Effector memory CD8-positive, alpha-beta T cell (primary cell): ENCODE measurements around the gene NME2.

Source experiments
- ATAC-seq: fragments of 150-1000 bp; cut with Tn5 transposase; replicated peaks from 2 replicates; pipeline ENCODE4 v1.10.0; 2021; ENCODE audit warnings: mild to moderate bottlenecking, moderate library complexity
- DNase-seq, 3 experiments: peaks; one replicate each; pipeline ENCODE4 v3.0.0; 2021
- H3K27ac Mint-ChIP-seq, 2 donors: one replicate each; pipeline ENCODE4 v1.8.0; 2022; ENCODE audit warnings: mild to moderate bottlenecking in 2 of 2, mixed read lengths in 2 of 2, moderate library complexity in 2 of 2
- H3K27me3 Mint-ChIP-seq, 2 donors: one replicate each; pipeline ENCODE4 v1.8.0; 2022; ENCODE audit warnings: mixed read lengths in 2 of 2
- H3K36me3 Mint-ChIP-seq: one replicate; pipeline ENCODE4 v1.8.0; 2022; ENCODE audit warnings: mild to moderate bottlenecking, moderate library complexity, mixed read lengths; ENCODE audit not compliant: insufficient read depth
- H3K4me1 Mint-ChIP-seq, 2 donors: one replicate each; pipeline ENCODE4 v1.8.0; 2022; ENCODE audit warnings: low read depth in 2 of 2, mixed read lengths in 2 of 2
- H3K4me3 Mint-ChIP-seq, 2 donors: one replicate each; pipeline ENCODE4 v1.8.0; 2022; ENCODE audit warnings: mild to moderate bottlenecking in 2 of 2, mixed read lengths in 2 of 2, moderate library complexity in 2 of 2
- H3K9me3 Mint-ChIP-seq, 2 donors: one replicate each; pipeline ENCODE4 v1.8.0; 2022; ENCODE audit warnings: mixed read lengths in 2 of 2

Gene NME2

DNA sequence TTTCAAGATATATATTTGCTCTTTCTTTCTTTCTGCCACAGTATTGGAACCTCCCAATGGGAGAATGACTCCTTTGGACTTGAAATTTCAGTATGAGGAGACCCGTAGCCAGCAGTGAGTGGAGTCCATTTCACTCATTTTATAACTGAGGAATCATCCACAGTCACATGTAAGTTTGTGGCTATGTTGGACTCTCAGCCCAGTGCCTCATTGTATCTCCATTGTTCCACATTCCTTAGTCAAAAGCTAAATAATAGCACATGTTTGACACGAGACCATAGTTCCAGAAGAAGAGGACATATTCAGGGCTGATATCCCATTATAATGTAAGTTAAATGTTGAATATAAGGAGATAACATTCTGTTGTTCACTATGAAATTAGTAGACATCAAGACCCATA is 32.8 kb upstream of the NME2 start:
- DNase-seq (no peak), ATAC-seq (no peak)

DNA sequence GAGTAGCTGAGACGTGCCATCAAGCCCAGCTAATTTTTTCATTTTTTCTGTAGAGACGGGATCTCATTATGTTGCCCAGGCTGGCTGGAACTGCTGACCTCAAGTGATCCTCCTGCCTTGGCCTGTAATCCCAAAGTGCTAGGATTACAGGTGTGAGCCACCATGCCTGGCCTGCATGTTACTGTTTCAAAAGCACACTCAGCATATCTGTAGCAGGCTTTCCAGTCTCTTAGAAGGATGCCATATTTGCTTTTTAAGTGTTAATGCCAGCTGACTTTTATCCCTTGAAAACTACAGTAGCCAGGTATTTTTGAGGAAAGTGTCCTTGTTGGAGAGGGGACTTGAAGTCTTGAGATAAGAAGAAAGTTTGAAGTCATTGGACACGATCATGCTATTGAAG is 30.3 kb upstream of the NME2 start:
- no peaks in the 10 kb centered on the region for H3K36me3 Mint-ChIP-seq

More for the DNA sequence above, 32.8 kb upstream of the NME2 start:
- Mint-ChIP-seq H3K36me3 (peaks cover 3% of the 10 kb centered on the region), H3K4me1 (no peaks in the 10 kb centered on the region), H3K4me3 (no peak overlapping the region), H3K27ac (no peak overlapping the region), H3K9me3 (no peaks in the 10 kb centered on the region), H3K27me3 (no peaks in the 10 kb centered on the region)

DNA sequence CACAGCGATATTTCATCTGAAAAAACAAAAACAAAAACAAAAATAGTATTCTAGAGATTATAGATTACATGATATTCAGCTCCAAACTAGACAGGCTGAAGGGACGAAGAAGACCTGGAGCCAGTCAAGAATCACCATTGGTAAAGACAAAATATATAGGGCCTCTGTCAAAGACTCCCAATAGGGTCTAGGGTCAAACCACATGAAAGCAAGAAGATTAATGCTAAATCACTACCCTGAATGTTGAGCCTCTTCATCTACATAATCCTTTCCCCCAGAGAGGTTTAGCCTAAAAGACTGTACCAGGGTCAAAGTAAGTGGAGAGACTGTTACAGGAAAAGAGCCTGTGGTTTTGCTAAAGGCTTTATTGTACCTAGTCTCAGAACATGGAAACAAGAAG is 23.6 kb upstream of the NME2 start:
- Mint-ChIP-seq H3K9me3 (no peaks in the 10 kb centered on the region), H3K27me3 (no peaks in the 10 kb centered on the region), H3K27ac (no peak overlapping the region), H3K36me3 (no peaks in the 10 kb centered on the region), H3K4me1 (no peaks in the 10 kb centered on the region), H3K4me3 (no peak overlapping the region)
- ATAC-seq (no peak), DNase-seq (no peak)

More for the DNA sequence above, 30.3 kb upstream of the NME2 start:
- ATAC-seq (no peak), DNase-seq (no peak)
- Mint-ChIP-seq H3K9me3 (no peaks in the 10 kb centered on the region), H3K4me1 (no peaks in the 10 kb centered on the region), H3K27ac (no peak overlapping the region), H3K27me3 (no peaks in the 10 kb centered on the region), H3K4me3 (no peak overlapping the region)

DNA sequence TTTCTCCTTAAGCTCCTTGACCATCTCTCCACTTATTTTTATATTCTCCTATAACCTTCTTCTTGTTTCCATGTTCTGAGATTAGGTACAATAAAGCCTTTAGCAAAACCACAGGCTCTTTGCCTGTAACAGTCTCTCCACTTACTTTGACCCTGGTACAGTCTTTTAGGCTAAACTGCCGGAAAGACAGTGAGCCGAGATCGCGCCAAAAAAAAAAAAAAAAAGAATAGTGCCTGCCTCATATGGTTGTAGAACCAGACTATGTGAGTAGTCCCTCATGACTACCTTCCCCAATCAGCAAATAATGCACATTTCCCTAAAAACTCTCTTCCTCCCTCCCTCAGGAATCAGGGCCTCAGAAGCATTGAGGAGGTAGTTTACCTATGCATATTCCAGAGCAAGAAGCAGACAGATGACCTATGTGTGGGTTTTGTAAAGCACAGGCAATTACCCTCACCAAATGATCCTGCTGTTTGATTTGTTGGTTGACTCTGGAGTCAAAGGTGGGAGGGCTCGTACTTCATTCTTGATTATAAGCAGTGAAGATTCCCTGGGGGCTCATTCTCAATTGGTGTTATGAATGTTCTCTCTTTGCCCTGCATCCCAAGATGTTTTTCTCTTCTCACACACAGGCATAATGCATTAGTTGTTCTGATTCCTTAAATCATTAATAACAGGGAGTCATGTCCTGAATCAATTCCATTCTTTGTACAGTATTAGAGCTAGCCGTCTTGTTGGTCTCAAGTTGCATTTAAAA is 21.8 kb upstream of the NME2 start:
- no peaks in the 10 kb centered on the region for H3K27me3 Mint-ChIP-seq
- H3K27ac Mint-ChIP-seq = no peak overlapping the region
- no peaks in the 10 kb centered on the region for H3K4me1 Mint-ChIP-seq
- no peaks in the 10 kb centered on the region for H3K9me3 Mint-ChIP-seq
- no peak overlapping the region for H3K4me3 Mint-ChIP-seq
- no peaks in the 10 kb centered on the region for H3K36me3 Mint-ChIP-seq
- DNase-seq (no peak), ATAC-seq (no peak)

DNA sequence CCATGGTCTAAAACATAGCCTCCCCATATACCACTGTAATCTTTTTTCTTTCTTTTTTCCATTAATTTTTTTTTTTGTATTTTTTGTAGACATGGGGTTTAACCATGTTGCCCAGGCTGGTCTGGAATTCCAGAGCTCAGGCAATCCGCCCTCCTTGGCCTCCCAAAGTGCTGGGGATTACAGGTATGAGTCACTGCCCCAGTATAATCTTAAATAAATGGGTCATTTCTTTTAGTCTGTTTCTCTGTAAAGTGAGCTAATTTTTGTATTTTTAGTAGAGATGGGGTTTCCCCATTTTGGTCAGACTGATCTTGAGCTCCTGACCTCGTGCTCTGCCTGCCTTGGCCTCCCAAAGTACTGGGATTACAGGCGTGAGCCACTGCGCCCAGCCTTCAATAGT is 18.6 kb upstream of the NME2 start:
- DNase-seq (no peak), ATAC-seq (no peak)
- Mint-ChIP-seq H3K27ac (no peak overlapping the region), H3K4me3 (no peak overlapping the region), H3K27me3 (no peaks in the 10 kb centered on the region), H3K9me3 (no peaks in the 10 kb centered on the region), H3K36me3 (no peaks in the 10 kb centered on the region), H3K4me1 (no peaks in the 10 kb centered on the region)

DNA sequence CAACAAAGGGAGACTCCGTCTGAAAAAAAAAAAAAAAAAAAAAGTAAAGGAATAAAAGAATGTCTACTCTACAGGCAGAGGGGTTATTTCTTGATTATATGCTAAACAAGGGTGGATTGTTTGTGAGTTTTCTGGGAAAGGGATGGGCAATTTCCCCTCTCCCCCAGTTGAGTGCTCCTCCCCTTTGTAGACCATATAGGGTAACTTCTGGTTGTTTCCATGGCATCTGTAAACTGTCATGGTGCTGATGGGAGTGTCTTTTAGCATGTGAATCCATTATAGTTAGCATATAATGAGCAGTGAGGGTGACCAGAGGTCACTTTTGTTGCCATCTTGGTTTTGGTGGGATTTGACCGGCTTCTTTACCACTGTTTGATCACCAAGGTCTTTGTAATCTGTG is 17.0 kb upstream of the NME2 start:
- Mint-ChIP-seq H3K36me3 (no peaks in the 10 kb centered on the region), H3K4me3 (no peak overlapping the region), H3K9me3 (no peaks in the 10 kb centered on the region), H3K4me1 (no peaks in the 10 kb centered on the region), H3K27me3 (no peaks in the 10 kb centered on the region), H3K27ac (no peak overlapping the region)
- ATAC-seq = no peak
- DNase-seq = no peak

DNA sequence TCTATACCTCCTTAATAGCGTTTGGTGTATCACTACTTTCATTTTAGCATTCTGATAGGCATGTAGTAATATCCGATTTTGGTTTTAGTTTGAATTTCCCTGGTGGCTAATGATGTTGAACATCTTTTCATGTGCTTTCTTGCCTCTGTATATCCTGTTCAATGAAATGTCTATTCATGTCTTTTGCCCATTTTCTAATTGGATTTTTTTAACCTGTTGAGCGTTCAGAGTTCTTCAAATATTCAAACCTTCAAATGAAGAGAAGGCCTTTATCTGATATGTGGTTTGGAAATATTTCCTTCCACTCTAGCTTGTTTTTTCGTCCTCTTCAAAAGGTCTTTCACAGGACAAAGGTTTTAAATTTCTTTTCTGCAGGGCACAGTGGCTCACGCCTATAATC is 15.3 kb upstream of the NME2 start:
- ATAC-seq (no peak), DNase-seq (no peak)
- H3K27me3 Mint-ChIP-seq = no peaks in the 10 kb centered on the region
- H3K9me3 Mint-ChIP-seq = no peaks in the 10 kb centered on the region
- no peaks in the 10 kb centered on the region for H3K4me1 Mint-ChIP-seq
- H3K4me3 Mint-ChIP-seq = no peak overlapping the region
- no peaks in the 10 kb centered on the region for H3K36me3 Mint-ChIP-seq
- H3K27ac Mint-ChIP-seq = no peak overlapping the region

DNA sequence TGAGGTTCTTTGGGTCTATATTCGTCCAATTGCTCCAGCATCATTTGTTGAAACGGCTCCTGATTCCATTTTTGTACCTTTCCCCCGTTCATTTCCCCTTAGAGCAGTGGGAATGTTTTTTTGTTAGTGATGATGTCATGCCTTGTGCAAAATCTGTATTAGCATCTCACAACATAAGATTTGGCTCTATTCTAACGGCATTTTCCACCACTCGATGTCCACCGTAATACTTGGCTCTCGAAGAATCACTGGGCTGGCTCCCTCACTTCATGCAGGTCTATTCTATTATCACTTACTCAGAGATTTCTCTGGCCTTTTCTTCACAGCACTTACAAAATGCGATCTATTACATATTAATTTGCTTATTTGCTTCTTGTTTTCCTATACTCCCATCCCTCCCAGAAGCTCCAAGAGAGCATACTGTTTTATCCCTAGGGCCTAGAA is 13.4 kb upstream of the NME2 start:
- ATAC-seq (no peak), DNase-seq (no peak)
- no peaks in the 10 kb centered on the region for H3K27me3 Mint-ChIP-seq
- H3K9me3 Mint-ChIP-seq = no peaks in the 10 kb centered on the region
- no peaks in the 10 kb centered on the region for H3K36me3 Mint-ChIP-seq
- H3K27ac Mint-ChIP-seq = no peak overlapping the region
- H3K4me1 Mint-ChIP-seq = no peaks in the 10 kb centered on the region
- H3K4me3 Mint-ChIP-seq = no peak overlapping the region

DNA sequence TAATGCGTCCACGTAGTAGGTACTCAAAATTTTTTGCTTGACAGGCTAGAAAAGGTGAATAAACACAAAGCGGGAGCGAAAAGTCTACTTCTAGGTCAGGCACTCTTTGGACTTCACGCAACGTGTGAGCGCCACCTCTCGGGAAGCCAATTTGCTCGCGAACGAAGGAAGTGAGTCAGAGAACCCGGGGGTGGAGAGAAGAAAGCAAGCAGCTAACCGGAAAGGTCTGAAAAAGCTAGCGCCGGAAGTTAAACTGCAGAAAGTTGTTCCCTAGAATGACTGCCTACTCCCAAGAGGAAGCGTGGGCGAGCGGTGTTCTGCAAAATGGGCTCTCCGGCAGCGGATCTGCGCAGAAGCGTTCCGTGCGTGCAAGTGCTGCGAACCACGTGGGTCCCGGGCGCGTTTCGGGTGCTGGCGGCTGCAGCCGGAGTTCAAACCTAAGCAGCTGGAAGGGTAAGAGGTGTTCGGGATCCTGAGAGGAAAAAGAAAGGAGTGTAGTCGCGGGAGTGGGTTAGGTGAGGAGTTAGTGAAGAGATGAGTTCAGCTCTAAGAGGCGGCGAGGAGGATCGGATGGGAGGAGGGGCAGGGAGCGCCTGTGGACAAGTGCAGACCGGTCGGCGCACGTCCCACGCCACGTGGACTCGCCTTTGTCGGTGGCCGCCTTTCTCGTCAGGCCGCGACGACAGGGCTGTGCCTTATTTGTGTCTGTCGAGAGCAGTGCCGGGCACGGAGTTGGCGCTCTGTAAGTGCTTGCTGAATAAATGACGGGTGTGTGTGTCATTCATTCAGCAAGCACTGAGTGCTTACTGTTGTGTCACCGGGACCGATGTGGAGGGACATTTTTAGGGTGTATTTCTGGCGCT is 12.8 kb upstream of the NME2 start, which contains the start of gene NME1:
Gene NME1 (plus strand): TSS at position 350 of the 863 bp plus-strand sequence. CDS start 2,096 bp downstream, outside the sequence.
- Mint-ChIP-seq H3K27ac (no peak within 1 kb of the TSS), H3K36me3 (no peaks in the 10 kb centered on the region), H3K4me1 (no peaks in the 10 kb centered on the region), H3K27me3 (no peaks in the 10 kb centered on the region), H3K9me3 (no peaks in the 10 kb centered on the region), H3K4me3 (no peak within 1 kb of the TSS)
- ATAC-seq (peak; percentile 97), DNase-seq (peak; percentile 96 to 99 (median 97))

DNA sequence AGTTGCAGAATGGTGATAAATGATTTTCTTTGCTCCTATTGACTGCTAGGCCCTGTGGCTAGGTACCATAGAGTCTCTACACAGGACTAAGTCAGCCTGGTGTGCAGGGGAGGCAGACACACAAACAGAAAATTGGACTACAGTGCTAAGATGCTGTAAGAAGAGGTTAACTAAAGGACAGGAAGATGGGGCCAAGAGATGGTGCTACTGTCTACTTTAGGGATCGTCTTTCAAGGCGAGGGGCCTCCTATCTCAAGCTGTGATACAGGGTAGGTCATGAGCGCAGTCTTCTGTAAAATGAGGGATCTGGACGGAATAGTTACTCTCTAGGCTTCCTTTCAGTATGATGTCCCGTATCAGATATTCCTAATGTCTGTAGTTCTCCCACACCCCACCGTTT is 12.0 kb upstream of the NME2 start:
- Mint-ChIP-seq H3K4me1 (no peaks in the 10 kb centered on the region), H3K27me3 (no peaks in the 10 kb centered on the region), H3K27ac (no peak overlapping the region), H3K9me3 (no peaks in the 10 kb centered on the region), H3K36me3 (no peaks in the 10 kb centered on the region), H3K4me3 (no peak overlapping the region)
- ATAC-seq (no peak), DNase-seq (no peak)

DNA sequence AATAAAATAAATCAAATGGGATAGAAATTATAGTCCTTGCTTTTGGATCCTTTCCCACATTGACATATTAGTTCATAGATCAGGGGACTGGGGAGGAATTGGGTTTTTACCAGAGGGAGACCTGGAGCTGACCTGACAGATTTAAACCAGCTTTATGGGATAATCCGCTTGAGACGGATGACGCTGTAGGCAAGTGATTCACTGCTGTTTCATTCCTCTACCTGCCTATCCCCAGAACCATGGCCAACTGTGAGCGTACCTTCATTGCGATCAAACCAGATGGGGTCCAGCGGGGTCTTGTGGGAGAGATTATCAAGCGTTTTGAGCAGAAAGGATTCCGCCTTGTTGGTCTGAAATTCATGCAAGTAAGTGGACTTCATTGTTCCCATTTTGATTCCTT is 10.8 kb upstream of the NME2 start:
- H3K4me1 Mint-ChIP-seq = no peaks in the 10 kb centered on the region

DNA sequence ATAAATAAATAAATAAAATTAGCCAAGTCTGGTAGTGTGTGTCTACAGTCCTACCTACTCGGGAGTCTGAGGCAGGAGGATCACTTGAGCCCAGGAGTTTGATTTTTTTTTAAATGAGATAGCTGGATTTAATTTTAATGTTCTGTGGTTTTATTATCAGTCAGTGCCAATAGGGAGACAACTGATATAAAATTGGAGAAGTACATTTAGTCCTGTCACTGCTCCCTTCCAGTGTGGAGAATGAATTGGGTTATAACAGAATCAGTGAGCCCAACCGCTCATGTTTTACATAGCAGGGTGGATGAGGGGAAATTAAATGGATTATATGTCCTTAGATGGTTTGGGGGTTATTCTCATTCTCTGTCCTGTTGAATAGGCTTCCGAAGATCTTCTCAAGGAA is 6.6 kb upstream of the NME2 start:
- DNase-seq = no peak
- no peaks in the 10 kb centered on the region for H3K4me1 Mint-ChIP-seq
- no peaks in the 10 kb centered on the region for H3K9me3 Mint-ChIP-seq
- H3K27me3 Mint-ChIP-seq = no peaks in the 10 kb centered on the region
- peaks cover 19% of the 10 kb centered on the region for H3K36me3 Mint-ChIP-seq
- H3K4me3 Mint-ChIP-seq = no peak overlapping the region
- no peak for ATAC-seq
- H3K27ac Mint-ChIP-seq = no peak overlapping the region

More for the DNA sequence above, 10.8 kb upstream of the NME2 start:
- no peak overlapping the region for H3K4me3 Mint-ChIP-seq
- no peak for DNase-seq
- ATAC-seq = no peak
- no peaks in the 10 kb centered on the region for H3K27me3 Mint-ChIP-seq
- H3K27ac Mint-ChIP-seq = no peak overlapping the region
- H3K36me3 Mint-ChIP-seq = peaks cover 3% of the 10 kb centered on the region
- no peaks in the 10 kb centered on the region for H3K9me3 Mint-ChIP-seq

DNA sequence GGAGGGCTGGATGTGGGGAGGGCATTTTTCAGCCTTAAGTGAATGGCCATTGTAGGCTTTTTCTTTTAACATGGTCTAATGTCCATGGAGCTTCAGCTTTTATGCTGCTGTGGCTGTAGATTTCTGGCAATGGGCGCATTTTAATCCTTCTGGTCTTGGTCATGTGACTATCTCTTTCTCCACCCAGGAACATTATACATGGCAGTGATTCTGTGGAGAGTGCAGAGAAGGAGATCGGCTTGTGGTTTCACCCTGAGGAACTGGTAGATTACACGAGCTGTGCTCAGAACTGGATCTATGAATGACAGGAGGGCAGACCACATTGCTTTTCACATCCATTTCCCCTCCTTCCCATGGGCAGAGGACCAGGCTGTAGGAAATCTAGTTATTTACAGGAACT is 4.7 kb upstream of the NME2 start:
- Mint-ChIP-seq H3K27me3 (no peaks in the 10 kb centered on the region), H3K36me3 (peaks cover 29% of the 10 kb centered on the region), H3K9me3 (no peaks in the 10 kb centered on the region), H3K4me1 (peaks cover 7 to 10% of the 10 kb centered on the region in 2 donors), H3K4me3 (no peak overlapping the region), H3K27ac (no peak overlapping the region)
- ATAC-seq (no peak), DNase-seq (no peak)
